ENCODE results near the gene TMBIM1.

The TMBIM1 gene

GRCh38 chr2:218260166-218260565, 32.1 kb downstream of the TMBIM1 start:
- Histone ChIP-seq H3K27me3 (ENCODE audit: insufficient read depth, low read length) (no peaks in the 10 kb centered on the region), H3K4me3 (ENCODE audit: low read length) (no peak overlapping the region), H3K4me1 (ENCODE audit: insufficient read depth, low read length) (peaks cover 20% of the 10 kb centered on the region), H2AFZ (ENCODE audit: low read depth, low read length) (no peak overlapping the region), H3K36me3 (ENCODE audit: insufficient read depth, low read length) (peaks cover 26% of the 10 kb centered on the region), H3K9me3 (ENCODE audit: low read length) (no peaks in the 10 kb centered on the region)

- H3K36me3 ChIP-seq (ENCODE audit: insufficient read depth, low read length), result peaks cover 25% of the 10 kb centered on the region
- H3K27me3 ChIP-seq (ENCODE audit: insufficient read depth, low read length), result no peaks in the 10 kb centered on the region
- no peak overlapping the region for H2AFZ ChIP-seq (ENCODE audit: low read depth, low read length)
- H3K4me1 ChIP-seq (ENCODE audit: insufficient read depth, low read length), result peaks cover 20% of the 10 kb centered on the region
- H3K9me3 ChIP-seq (ENCODE audit: low read length), result no peaks in the 10 kb centered on the region
- no peak overlapping the region for H3K4me3 ChIP-seq (ENCODE audit: low read length)
Measured at GRCh38 chr2:218259099-218259961, 33.0 kb downstream of the TMBIM1 start.

- Histone ChIP-seq H2AFZ (ENCODE audit: low read depth, low read length) (no peak overlapping the region), H3K4me3 (ENCODE audit: low read length) (no peak overlapping the region), H3K36me3 (ENCODE audit: insufficient read depth, low read length) (peaks cover 34% of the 10 kb centered on the region), H3K4me1 (ENCODE audit: insufficient read depth, low read length) (peaks cover 20% of the 10 kb centered on the region), H3K9me3 (ENCODE audit: low read length) (no peaks in the 10 kb centered on the region), H3K27me3 (ENCODE audit: insufficient read depth, low read length) (no peaks in the 10 kb centered on the region)
Measured at GRCh38 chr2:218257390-218257981, 34.8 kb downstream of the TMBIM1 start.

- Histone ChIP-seq H3K4me3 (ENCODE audit: low read length) (no peak overlapping the region), H3K36me3 (ENCODE audit: insufficient read depth, low read length) (peaks cover 41% of the 10 kb centered on the region), H3K27me3 (ENCODE audit: insufficient read depth, low read length) (no peaks in the 10 kb centered on the region), H3K4me1 (ENCODE audit: insufficient read depth, low read length) (peaks cover 16% of the 10 kb centered on the region), H2AFZ (ENCODE audit: low read depth, low read length) (no peak overlapping the region), H3K9me3 (ENCODE audit: low read length) (no peaks in the 10 kb centered on the region)
Measured at GRCh38 chr2:218256612-218257350, 35.5 kb downstream of the TMBIM1 start.

- Histone ChIP-seq H3K27me3 (ENCODE audit: insufficient read depth, low read length) (no peaks in the 10 kb centered on the region), H3K36me3 (ENCODE audit: insufficient read depth, low read length) (peaks cover 54% of the 10 kb centered on the region)
Measured at GRCh38 chr2:218255446-218255845, 36.9 kb downstream of the TMBIM1 start.

GRCh38 chr2:218253232-218253625, 39.1 kb downstream of the TMBIM1 start:
- Histone ChIP-seq H3K36me3 (ENCODE audit: insufficient read depth, low read length) (peaks cover 76% of the 10 kb centered on the region), H3K27me3 (ENCODE audit: insufficient read depth, low read length) (no peaks in the 10 kb centered on the region), H3K4me3 (ENCODE audit: low read length) (no peak overlapping the region), H2AFZ (ENCODE audit: low read depth, low read length) (no peak overlapping the region), H3K4me1 (ENCODE audit: insufficient read depth, low read length) (no peaks in the 10 kb centered on the region), H3K9me3 (ENCODE audit: low read length) (no peaks in the 10 kb centered on the region)

More at GRCh38 chr2:218255446-218255845, 36.9 kb downstream of the TMBIM1 start:
- Histone ChIP-seq H3K4me1 (ENCODE audit: insufficient read depth, low read length) (peaks cover 2% of the 10 kb centered on the region), H3K4me3 (ENCODE audit: low read length) (no peak overlapping the region), H2AFZ (ENCODE audit: low read depth, low read length) (no peak overlapping the region), H3K9me3 (ENCODE audit: low read length) (no peaks in the 10 kb centered on the region)

- peaks cover 81% of the 10 kb centered on the region for H3K36me3 ChIP-seq (ENCODE audit: insufficient read depth, low read length)
- H2AFZ ChIP-seq (ENCODE audit: low read depth, low read length), result no peak overlapping the region
- H3K9me3 ChIP-seq (ENCODE audit: low read length), result no peaks in the 10 kb centered on the region
Measured at GRCh38 chr2:218252509-218253231, 39.6 kb downstream of the TMBIM1 start.

GRCh38 chr2:218249691-218250090, 42.6 kb downstream of the TMBIM1 start:
- Histone ChIP-seq H2AFZ (ENCODE audit: low read depth, low read length) (no peak overlapping the region), H3K4me1 (ENCODE audit: insufficient read depth, low read length) (no peaks in the 10 kb centered on the region), H3K27me3 (ENCODE audit: insufficient read depth, low read length) (no peaks in the 10 kb centered on the region), H3K4me3 (ENCODE audit: low read length) (no peak overlapping the region), H3K36me3 (ENCODE audit: insufficient read depth, low read length) (peaks cover 87% of the 10 kb centered on the region), H3K9me3 (ENCODE audit: low read length) (no peaks in the 10 kb centered on the region)

More at GRCh38 chr2:218252509-218253231, 39.6 kb downstream of the TMBIM1 start:
- Histone ChIP-seq H3K4me1 (ENCODE audit: insufficient read depth, low read length) (no peaks in the 10 kb centered on the region), H3K4me3 (ENCODE audit: low read length) (no peak overlapping the region), H3K27me3 (ENCODE audit: insufficient read depth, low read length) (no peaks in the 10 kb centered on the region)

GRCh38 chr2:218245214-218245613, 47.1 kb downstream of the TMBIM1 start:
- Histone ChIP-seq H3K4me1 (ENCODE audit: insufficient read depth, low read length) (no peaks in the 10 kb centered on the region), H3K36me3 (ENCODE audit: insufficient read depth, low read length) (peaks cover 85% of the 10 kb centered on the region), H3K9me3 (ENCODE audit: low read length) (no peaks in the 10 kb centered on the region), H3K4me3 (ENCODE audit: low read length) (no peak overlapping the region), H3K27me3 (ENCODE audit: insufficient read depth, low read length) (no peaks in the 10 kb centered on the region), H2AFZ (ENCODE audit: low read depth, low read length) (no peak overlapping the region)

- H3K36me3 ChIP-seq (ENCODE audit: insufficient read depth, low read length), result peaks cover 83% of the 10 kb centered on the region
- H3K27me3 ChIP-seq (ENCODE audit: insufficient read depth, low read length), result no peaks in the 10 kb centered on the region
Measured at GRCh38 chr2:218244665-218245064, 47.6 kb downstream of the TMBIM1 start.

GRCh38 chr2:218244204-218244603, 48.1 kb downstream of the TMBIM1 start:
- H3K27me3 ChIP-seq (ENCODE audit: insufficient read depth, low read length), result no peaks in the 10 kb centered on the region
- no peaks in the 10 kb centered on the region for H3K4me1 ChIP-seq (ENCODE audit: insufficient read depth, low read length)
- no peaks in the 10 kb centered on the region for H3K9me3 ChIP-seq (ENCODE audit: low read length)
- H3K4me3 ChIP-seq (ENCODE audit: low read length), result no peak overlapping the region
- no peak overlapping the region for H2AFZ ChIP-seq (ENCODE audit: low read depth, low read length)
- peaks cover 82% of the 10 kb centered on the region for H3K36me3 ChIP-seq (ENCODE audit: insufficient read depth, low read length)

More at GRCh38 chr2:218244665-218245064, 47.6 kb downstream of the TMBIM1 start:
- Histone ChIP-seq H3K4me1 (ENCODE audit: insufficient read depth, low read length) (no peaks in the 10 kb centered on the region), H3K9me3 (ENCODE audit: low read length) (no peaks in the 10 kb centered on the region), H3K4me3 (ENCODE audit: low read length) (no peak overlapping the region), H2AFZ (ENCODE audit: low read depth, low read length) (no peak overlapping the region)

GRCh38 chr2:218238887-218239286, 53.4 kb downstream of the TMBIM1 start:
- H3K9me3 ChIP-seq (ENCODE audit: low read length), result no peaks in the 10 kb centered on the region
- peaks cover 85% of the 10 kb centered on the region for H3K36me3 ChIP-seq (ENCODE audit: insufficient read depth, low read length)
- H3K4me3 ChIP-seq (ENCODE audit: low read length), result no peak overlapping the region
- H3K27me3 ChIP-seq (ENCODE audit: insufficient read depth, low read length), result no peaks in the 10 kb centered on the region
- no peaks in the 10 kb centered on the region for H3K4me1 ChIP-seq (ENCODE audit: insufficient read depth, low read length)
- H2AFZ ChIP-seq (ENCODE audit: low read depth, low read length), result no peak overlapping the region

Measured in neuron (in vitro differentiated cells).